Fibroblast of lung (primary cell): Measurements from ENCODE around the gene SUSD1.

Experiments
- CTCF ChIP-seq, 2 donors: IDR thresholded peaks in 1 of 2; conservative IDR thresholded peaks in 1 of 2; 1 replicate in 1 of 2; 2 replicates in 1 of 2; pipeline ENCODE4 v1.5.1; 2011 to 2012; ENCODE audit warnings: low read length in 2 of 2, control low read depth in 1 of 2, inconsistent platforms in 1 of 2, low read depth in 1 of 2, mild to moderate bottlenecking in 1 of 2
- EZH2 ChIP-seq: IDR thresholded peaks from 2 replicates; pipeline ENCODE4 v1.5.1; 2012; ENCODE audit warnings: low read length, control low read depth, mild to moderate bottlenecking; ENCODE audit errors: missing control alignments

DNA sequence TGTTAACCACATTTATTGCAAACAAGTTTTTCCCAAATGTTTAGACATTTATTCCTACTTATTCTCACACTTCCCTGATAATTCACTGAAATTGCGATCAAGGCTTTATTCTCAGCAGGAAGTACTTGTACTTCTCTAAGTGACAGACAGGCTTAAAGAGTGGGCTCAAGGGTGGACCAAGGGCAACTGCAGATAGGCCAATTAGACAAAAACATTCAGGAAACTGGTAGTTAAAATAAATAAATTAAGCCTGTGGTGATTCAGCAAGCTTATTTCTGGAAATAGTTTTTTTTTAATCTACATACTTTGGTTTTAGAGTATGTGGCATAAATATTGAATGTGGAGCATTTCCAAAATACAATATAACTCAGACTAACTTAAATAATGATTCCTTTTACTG, 142.4 kb downstream of the SUSD1 start:
- TF ChIP-seq CTCF (conservative IDR thresholded peaks at IDR 0.05 in 1 of 2, IDR thresholded peaks at IDR 0.05 in 1 of 2; ENCODE audit: low read depth in 1 of 2, low read length in 2 of 2) = no peak
- TF ChIP-seq EZH2 = no peak
